Left cardiac atrium (tissue), 4 donors: ENCODE measurements around the gene DDX51. TPM values are rescaled to one million over a fixed set of nuclear protein-coding genes. Genes with fewer than 3 reads are reported as not detected.
A peak's percentile ranks its signal among the peaks of the same experiment; 100 is the strongest.
"Not testable (repeated sequence)": the region's sequence is repeated elsewhere in the genome, so short reads cannot be mapped to it uniquely, and the experiment has no call there.

Experiments used
- ATAC-seq, 2 donors: fragments of 200-7000 bp; cut with Tn5 transposase; one replicate each; pipeline ENCODE4 v1.9.1; 2020; ENCODE audit warnings: mild to moderate bottlenecking in 2 of 2, moderate library complexity in 2 of 2
- DNase-seq: peaks from one replicate; pipeline ENCODE4 v3.0.0-alpha.2; 2020
- intact Hi-C, 2 donors: fragments of 100-400 bp; cut with DNase I; formaldehyde crosslinking; loops; one replicate each; pipeline versions ENCODE4 v1.14.1 to v1.15.1; 2022 to 2023
- total RNA-seq, 2 donors: library from RNA; stranded (reverse); fragmentation: NEBNext Ultra II Directional; extraction: Animal tissue kit (Norgen Biotek cat#: 25700); gene quantifications; one replicate each; pipeline ENCODE4 v1.2.1, GENCODE V29; 2021
- donor health status: DM: no; HTN: yes; CAD: no.
- donor health status: DM: no; HTN: yes; CAD: no; lungs with severe emphysema.
- donor health status: DM: yes; HTN: yes; CAD: no.
- donor health status: Dilated cardiomyopathy.

Gene DDX51
- total RNA-seq, 2 donors from 2014 or later = 8.7 to 11.3 TPM

GRCh38 chr12:132109741-132110140 lies 34.4 kb downstream of the DDX51 start:
- no peak for DNase-seq
- intact Hi-C loops = no loop called here
- no peak for ATAC-seq

- DNase-seq (no peak), ATAC-seq (no peak)
- intact Hi-C loops = no loop called here
Observed at GRCh38 chr12:132108211-132108832, 35.8 kb downstream of the DDX51 start.

GRCh38 chr12:132106921-132107320 lies 37.2 kb downstream of the DDX51 start:
- ATAC-seq (no peak), DNase-seq (no peak)
- intact Hi-C loops = no loop called here

GRCh38 chr12:132105467-132105866 lies 38.7 kb downstream of the DDX51 start:
- no peak for ATAC-seq
- DNase-seq = no peak
- intact Hi-C loops = no loop called here

GRCh38 chr12:132103542-132104308 lies 40.4 kb downstream of the DDX51 start:
- DNase-seq (no peak), ATAC-seq (peak in 1 of 2 donors; percentile 10)
- intact Hi-C loops = no loop called here

GRCh38 chr12:132103072-132103471 lies 41.0 kb downstream of the DDX51 start:
- ATAC-seq, DNase-seq, intact Hi-C loops: not testable (repeated sequence)

- DNase-seq (no peak), ATAC-seq (no peak)
- intact Hi-C loops = no loop called here
Observed at GRCh38 chr12:132102297-132102696, 41.8 kb downstream of the DDX51 start.

GRCh38 chr12:132100306-132101065 lies 43.6 kb downstream of the DDX51 start:
- DNase-seq (no peak), ATAC-seq (no peak)
- intact Hi-C loops = no loop called here

GRCh38 chr12:132099739-132100138 lies 44.4 kb downstream of the DDX51 start:
- intact Hi-C loops = no loop called here
- no peak for DNase-seq
- no peak for ATAC-seq

- intact Hi-C loops = no loop called here
Observed at GRCh38 chr12:132095520-132096409, 48.4 kb downstream of the DDX51 start.

GRCh38 chr12:132094269-132094891 lies 49.7 kb downstream of the DDX51 start:
- DNase-seq (no peak), ATAC-seq (no peak)
- intact Hi-C loops = no loop called here

More at GRCh38 chr12:132095520-132096409, 48.4 kb downstream of the DDX51 start:
- no peak for DNase-seq
- ATAC-seq = no peak

GRCh38 chr12:132089407-132089910 lies 54.7 kb downstream of the DDX51 start:
- ATAC-seq = no peak

More at GRCh38 chr12:132089407-132089910, 54.7 kb downstream of the DDX51 start:
- no peak for DNase-seq
- intact Hi-C loops = no loop called here

Other genes with a start within 250 kb of the DDX51 start
- gene ULK1, start 249.7 kb downstream of the DDX51 start, total RNA-seq = 10 to 100 TPM; 27.6 to 34.5 TPM
- 10 to 100 TPM in 1 of 2 donors, 1 to 10 TPM in 1; 7.7 to 19.2 TPM for gene PUS1, start 215.0 kb downstream of the DDX51 start, total RNA-seq
- 10 to 100 TPM; 15.7 to 21.1 TPM for gene EP400, start 194.4 kb downstream of the DDX51 start, total RNA-seq
- gene NOC4L, start 138 bp upstream of the DDX51 start, total RNA-seq = 10 to 100 TPM in 1 of 2 donors, 1 to 10 TPM in 1; 8.4 to 10.9 TPM
- gene GALNT9, start 185.3 kb upstream of the DDX51 start, total RNA-seq = 1 to 10 TPM; 2.6 to 2.7 TPM